GM06990 (cell line): ENCODE data around the gene FYN.
"Not testable (repeated sequence)": the region's sequence is repeated elsewhere in the genome, so short reads cannot be mapped to it uniquely, and the experiment has no call there.

Experiments used
- DNase-seq: peaks from one replicate; pipeline ENCODE4 v3.0.0-alpha.2; 2011; ENCODE audit not compliant: insufficient read length; ENCODE audit errors: extremely low read depth
- H3K27me3 ChIP-seq: replicated peaks from 2 replicates; pipeline ENCODE4 v1.6.0; 2011; ENCODE audit warnings: low read length; ENCODE audit not compliant: control insufficient read depth, insufficient read depth
- H3K36me3 ChIP-seq: 2 replicates; pipeline ENCODE4 v1.5.1; 2011; ENCODE audit warnings: low read length; ENCODE audit not compliant: control insufficient read depth, insufficient read depth
- H3K4me3 ChIP-seq: replicated peaks from 2 replicates; pipeline ENCODE4 v1.5.1; 2011; ENCODE audit warnings: low read depth, mild to moderate bottlenecking, control low read depth, low read length
- CTCF ChIP-seq: IDR thresholded peaks from 2 replicates; pipeline ENCODE4 v1.5.1; 2011; ENCODE audit warnings: low read length, control low read depth, mild to moderate bottlenecking, inconsistent platforms; ENCODE audit not compliant: insufficient read depth, poor library complexity, severe bottlenecking

Gene FYN

DNA sequence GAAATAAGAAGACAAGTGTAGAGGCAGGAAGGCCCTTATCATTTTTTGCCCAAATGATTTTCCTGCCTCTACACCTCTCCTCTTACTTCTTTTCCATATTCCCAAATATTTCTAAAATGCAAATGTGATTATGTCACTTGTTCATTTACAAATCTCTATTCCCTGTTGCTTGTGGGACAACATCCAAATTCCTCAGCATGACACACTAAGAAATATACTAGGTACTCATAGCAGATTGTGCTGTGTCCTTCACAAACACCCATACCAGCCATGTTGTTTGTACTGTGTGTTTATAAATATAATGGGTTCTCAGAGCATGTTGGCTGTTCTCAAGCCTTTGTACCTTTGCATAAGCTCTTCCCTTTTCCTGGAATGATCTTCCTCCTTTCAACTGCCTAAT lies 17.7 kb upstream of the FYN start:
- DNase-seq: no peak
- no peaks in the 10 kb centered on the region for H3K36me3 ChIP-seq
- TF ChIP-seq CTCF: no peak
- H3K27me3 ChIP-seq: no peaks in the 10 kb centered on the region
- no peak overlapping the region for H3K4me3 ChIP-seq

- no peak for DNase-seq
- Histone ChIP-seq H3K36me3 (no peaks in the 10 kb centered on the region), H3K4me3 (no peak overlapping the region), H3K27me3 (no peaks in the 10 kb centered on the region)
- TF ChIP-seq CTCF: no peak
These were observed 15.9 kb upstream of the FYN start for GRCh38 chr6:111888928-111889695.

DNA sequence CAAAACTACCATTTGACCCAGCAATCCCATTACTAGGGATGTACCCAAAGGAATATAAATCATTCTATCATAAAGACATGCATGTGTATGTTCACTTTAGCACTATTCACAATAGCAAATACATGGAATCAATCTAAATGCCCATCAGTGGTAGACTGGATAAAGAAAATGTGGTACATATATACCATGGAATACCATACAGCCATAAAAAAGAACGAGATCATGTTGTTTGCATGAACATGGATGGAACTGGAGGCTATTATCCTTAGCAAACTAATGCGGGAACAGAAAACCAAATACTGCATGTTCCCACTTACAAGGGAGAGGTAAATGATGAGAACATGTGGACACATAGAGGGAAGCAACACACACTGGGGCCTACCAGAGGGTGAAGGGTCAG lies 13.5 kb upstream of the FYN start:
- H3K27me3 ChIP-seq, DNase-seq, H3K4me3 ChIP-seq, H3K36me3 ChIP-seq: not testable (repeated sequence)

DNA sequence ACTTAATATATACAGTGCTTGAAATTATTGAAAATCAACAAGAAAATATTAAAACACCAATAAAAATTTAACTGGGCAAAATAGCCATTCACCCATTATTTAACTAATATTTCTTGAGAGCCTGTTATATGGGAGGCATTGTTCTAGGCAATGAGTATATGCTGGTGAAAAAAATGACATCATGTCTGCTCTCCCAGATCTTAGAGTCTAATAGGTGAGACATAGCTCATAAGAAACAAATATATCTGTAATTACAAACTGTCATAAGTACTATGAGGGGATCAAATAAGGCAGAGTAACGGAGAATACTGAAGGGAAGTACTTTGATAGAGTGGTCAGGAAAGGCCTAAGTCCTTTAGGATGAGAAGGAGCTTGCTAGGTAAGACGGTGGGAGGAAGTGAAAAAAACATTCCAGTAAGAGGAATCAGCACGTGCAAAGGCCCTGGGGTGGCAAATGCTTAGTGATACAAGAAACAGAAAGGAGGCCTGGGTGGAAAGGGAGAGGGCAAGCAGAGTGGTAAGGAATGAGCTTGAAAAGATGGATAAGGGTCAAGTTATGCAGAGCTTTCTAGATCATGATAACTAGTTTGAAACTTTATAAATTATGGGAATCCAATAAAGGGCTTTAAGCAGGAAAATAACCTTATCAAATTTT lies 12.2 kb upstream of the FYN start:
- DNase-seq: no peak
- TF ChIP-seq CTCF: no peak
- H3K36me3 ChIP-seq: no peaks in the 10 kb centered on the region
- no peaks in the 10 kb centered on the region for H3K27me3 ChIP-seq
- H3K4me3 ChIP-seq: no peak overlapping the region

DNA sequence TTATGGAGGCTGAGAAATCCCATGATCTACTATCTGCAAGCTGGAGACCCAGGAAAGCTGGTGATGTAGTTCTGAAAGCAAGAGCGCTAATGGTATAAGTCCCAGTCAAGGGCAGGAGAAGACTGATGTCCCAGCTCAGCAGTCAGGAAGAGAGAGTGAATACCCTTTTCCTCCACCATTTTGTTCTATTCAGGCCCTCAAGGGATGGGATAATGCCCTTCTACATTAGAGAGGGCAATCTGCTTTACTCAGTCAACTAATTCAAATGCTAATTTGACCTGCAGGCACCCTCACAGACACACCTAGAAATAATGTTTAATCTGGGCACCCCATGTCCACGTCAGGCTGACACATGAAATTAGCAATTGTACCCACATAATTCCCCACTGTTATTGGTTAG lies 10.8 kb upstream of the FYN start:
- Histone ChIP-seq H3K36me3 (no peaks in the 10 kb centered on the region), H3K27me3 (no peaks in the 10 kb centered on the region), H3K4me3 (no peak overlapping the region)
- no peak for TF ChIP-seq CTCF
- no peak for DNase-seq

GRCh38 chr6:111880181-111880888 lies 7.1 kb upstream of the FYN start:
- H3K27me3 ChIP-seq: no peaks in the 10 kb centered on the region
- no peak for DNase-seq
- no peaks in the 10 kb centered on the region for H3K36me3 ChIP-seq
- H3K4me3 ChIP-seq: no peak overlapping the region
- no peak for TF ChIP-seq CTCF
